ENCODE measurements around the gene LGALS4. TPM values are rescaled to one million over a fixed set of nuclear protein-coding genes. Genes with fewer than 3 reads are reported as not detected.

The LGALS4 gene
- total RNA-seq, 1 experiment from 2014 or later, result 0.32 TPM

DNA sequence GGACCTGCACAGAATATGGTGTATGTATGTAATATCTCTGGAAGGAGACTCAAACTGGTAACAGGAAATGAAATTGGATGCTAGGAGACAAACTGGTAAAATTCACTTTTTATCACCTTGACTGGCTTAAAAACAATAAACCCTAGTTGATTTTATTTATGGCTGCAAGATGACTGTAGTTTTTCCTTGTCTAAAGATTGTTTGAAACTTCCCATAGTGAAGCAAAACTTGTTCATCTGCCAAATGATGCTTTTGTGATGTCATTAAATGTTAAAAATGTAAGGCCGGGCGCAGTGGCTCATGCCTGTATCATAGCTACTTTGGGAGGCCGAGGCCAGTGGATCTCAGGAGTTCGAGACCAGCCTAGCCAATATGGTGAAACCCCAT, 21.4 kb upstream of the LGALS4 start:
- H3K9me3 ChIP-seq (ENCODE audit: low read depth, low read length, poor library complexity, severe bottlenecking), result no peaks in the 10 kb centered on the region
- CTCF ChIA-PET, result no interaction called here
- no peak for DNase-seq (ENCODE audit: low spot score)
- BruUV-seq (replicated peaks), result no TSS peak
- no peak for TF ChIP-seq EZH2 (IDR thresholded peaks at IDR 0.05; ENCODE audit: borderline replicate concordance, low read depth, low read length, poor library complexity, severe bottlenecking)
- TF ChIP-seq, protein P1, sequence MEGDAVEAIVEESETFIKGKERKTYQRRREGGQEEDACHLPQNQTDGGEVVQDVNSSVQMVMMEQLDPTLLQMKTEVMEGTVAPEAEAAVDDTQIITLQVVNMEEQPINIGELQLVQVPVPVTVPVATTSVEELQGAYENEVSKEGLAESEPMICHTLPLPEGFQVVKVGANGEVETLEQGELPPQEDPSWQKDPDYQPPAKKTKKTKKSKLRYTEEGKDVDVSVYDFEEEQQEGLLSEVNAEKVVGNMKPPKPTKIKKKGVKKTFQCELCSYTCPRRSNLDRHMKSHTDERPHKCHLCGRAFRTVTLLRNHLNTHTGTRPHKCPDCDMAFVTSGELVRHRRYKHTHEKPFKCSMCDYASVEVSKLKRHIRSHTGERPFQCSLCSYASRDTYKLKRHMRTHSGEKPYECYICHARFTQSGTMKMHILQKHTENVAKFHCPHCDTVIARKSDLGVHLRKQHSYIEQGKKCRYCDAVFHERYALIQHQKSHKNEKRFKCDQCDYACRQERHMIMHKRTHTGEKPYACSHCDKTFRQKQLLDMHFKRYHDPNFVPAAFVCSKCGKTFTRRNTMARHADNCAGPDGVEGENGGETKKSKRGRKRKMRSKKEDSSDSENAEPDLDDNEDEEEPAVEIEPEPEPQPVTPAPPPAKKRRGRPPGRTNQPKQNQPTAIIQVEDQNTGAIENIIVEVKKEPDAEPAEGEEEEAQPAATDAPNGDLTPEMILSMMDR (conservative IDR thresholded peaks at IDR 0.05; ENCODE audit: low read depth, low read length), result no peak
- H3K4me3 ChIP-seq (ENCODE audit: low read depth, low read length, poor library complexity, severe bottlenecking), result no peak overlapping the region
- H3K36me3 ChIP-seq (ENCODE audit: insufficient read depth, low read length, poor library complexity, severe bottlenecking), result peaks cover 39% of the 10 kb centered on the region
- H3K27ac ChIP-seq (ENCODE audit: low read depth, low read length, poor library complexity, severe bottlenecking), result no peak overlapping the region
- POLR2A ChIA-PET (ENCODE audit: low non-redundant PET), result interaction anchor here (0.7 kb wide), 1 partner anchor 15 kb away, joined by 3 read pairs; no protein-coding TSS in a partner anchor
- no peaks in the 10 kb centered on the region for H3K27me3 ChIP-seq (replicated peaks; ENCODE audit: insufficient read depth, low read depth, low read length, poor library complexity)
- intact Hi-C loops (cut with micrococcal nuclease; ENCODE audit: unreplicated experiment), result no loop called here
- H3K4me1 ChIP-seq (ENCODE audit: insufficient read depth, low read length, poor library complexity, severe bottlenecking), result peaks cover 12% of the 10 kb centered on the region

DNA sequence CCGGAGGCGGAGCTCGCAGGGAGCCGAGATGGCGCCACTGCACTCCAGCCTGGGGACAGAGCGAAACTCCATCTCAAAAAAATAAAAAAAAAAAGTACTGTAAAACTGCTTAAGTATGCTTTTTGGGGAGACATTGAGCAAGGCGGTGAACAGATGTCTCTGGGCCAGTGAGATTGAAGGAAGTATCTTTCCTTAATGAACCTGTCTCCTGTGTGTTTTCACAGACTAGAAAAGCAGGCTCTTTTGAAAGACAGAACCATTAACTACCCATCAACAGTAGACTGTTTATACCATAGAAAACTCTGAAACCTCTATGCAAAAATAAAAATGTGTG, 20.3 kb upstream of the LGALS4 start:
- Histone ChIP-seq H3K27me3 (replicated peaks; ENCODE audit: insufficient read depth, low read depth, low read length, poor library complexity) (no peaks in the 10 kb centered on the region), H3K4me3 (ENCODE audit: low read depth, low read length, poor library complexity, severe bottlenecking) (no peak overlapping the region), H3K4me1 (ENCODE audit: insufficient read depth, low read length, poor library complexity, severe bottlenecking) (peaks cover 12% of the 10 kb centered on the region), H3K36me3 (ENCODE audit: insufficient read depth, low read length, poor library complexity, severe bottlenecking) (peaks cover 31% of the 10 kb centered on the region), H3K27ac (ENCODE audit: low read depth, low read length, poor library complexity, severe bottlenecking) (peak overlapping the region; percentile 82), H3K9me3 (ENCODE audit: low read depth, low read length, poor library complexity, severe bottlenecking) (no peaks in the 10 kb centered on the region)
- POLR2A ChIA-PET (ENCODE audit: low non-redundant PET), result no interaction called here
- CTCF ChIA-PET, result no interaction called here
- no TSS peak for BruUV-seq (replicated peaks)
- no peak for DNase-seq (ENCODE audit: low spot score)
- TF ChIP-seq, protein P1 (conservative IDR thresholded peaks at IDR 0.05; ENCODE audit: low read depth, low read length), result no peak
- no peak for TF ChIP-seq EZH2 (IDR thresholded peaks at IDR 0.05; ENCODE audit: borderline replicate concordance, low read depth, low read length, poor library complexity, severe bottlenecking)
- intact Hi-C loops (cut with micrococcal nuclease; ENCODE audit: unreplicated experiment), result no loop called here

DNA sequence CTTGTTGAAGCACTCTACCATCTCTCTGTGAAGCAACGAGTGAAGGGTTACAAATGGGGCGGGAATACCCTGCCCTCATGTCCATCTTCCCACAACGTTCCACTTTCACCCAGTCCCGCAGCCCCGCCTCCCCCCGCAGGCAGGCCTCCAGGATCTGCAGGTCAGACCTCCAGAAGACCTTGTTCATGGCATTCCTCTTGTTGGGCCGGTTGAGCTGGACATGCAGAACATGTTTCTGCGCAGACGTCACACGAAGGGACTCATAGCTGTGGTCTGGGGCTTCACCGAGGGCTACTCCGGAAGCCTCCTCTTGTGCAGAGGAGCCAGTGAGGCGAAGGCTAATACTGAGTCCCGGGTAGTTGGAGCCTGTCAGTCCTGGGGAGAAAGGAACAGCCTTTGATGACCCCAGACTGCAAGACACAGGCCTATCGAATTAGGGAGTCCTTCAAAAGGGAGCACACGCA, 18.4 kb upstream of the LGALS4 start:
- DNase-seq (ENCODE audit: low spot score), result no peak
- ChIA-PET CTCF (no interaction called here), POLR2A (ENCODE audit: low non-redundant PET) (interaction anchor here (0.5 to 1.2 kb wide), 4 partner anchors 18 to 235 kb away, joined by 3 to 6 read pairs (median 4); no protein-coding TSS in a partner anchor)
- Histone ChIP-seq H3K4me3 (ENCODE audit: low read depth, low read length, poor library complexity, severe bottlenecking) (peak overlapping the region; percentile 67), H3K4me1 (ENCODE audit: insufficient read depth, low read length, poor library complexity, severe bottlenecking) (peaks cover 12% of the 10 kb centered on the region), H3K27me3 (replicated peaks; ENCODE audit: insufficient read depth, low read depth, low read length, poor library complexity) (no peaks in the 10 kb centered on the region), H3K27ac (ENCODE audit: low read depth, low read length, poor library complexity, severe bottlenecking) (peak overlapping the region; percentile 82), H3K9me3 (ENCODE audit: low read depth, low read length, poor library complexity, severe bottlenecking) (no peaks in the 10 kb centered on the region), H3K36me3 (ENCODE audit: insufficient read depth, low read length, poor library complexity, severe bottlenecking) (peaks cover 17% of the 10 kb centered on the region)
- no peak for TF ChIP-seq EZH2 (IDR thresholded peaks at IDR 0.05; ENCODE audit: borderline replicate concordance, low read depth, low read length, poor library complexity, severe bottlenecking)
- TF ChIP-seq, protein P1 (conservative IDR thresholded peaks at IDR 0.05; ENCODE audit: low read depth, low read length), result no peak
- TSS peak; percentile 56 for BruUV-seq (replicated peaks)
- intact Hi-C loops (cut with micrococcal nuclease; ENCODE audit: unreplicated experiment), result no loop called here
